Neuron (in vitro differentiated cells): ENCODE measurements around the gene ADGRE1.
"Not testable (repeated sequence)": the region's sequence is repeated elsewhere in the genome, so short reads cannot be mapped to it uniquely, and the experiment has no call there.

Experiments used
- H2AFZ ChIP-seq: one replicate; pipeline ENCODE4 v1.6.1; 2013; ENCODE audit warnings: low read depth, mild to moderate bottlenecking, inconsistent platforms, low read length, moderate library complexity
- H3K27me3 ChIP-seq: one replicate; pipeline ENCODE4 v1.6.1; 2013; ENCODE audit warnings: low read length; ENCODE audit not compliant: insufficient read depth
- H3K36me3 ChIP-seq: one replicate; pipeline ENCODE4 v1.6.1; 2013; ENCODE audit warnings: low read length; ENCODE audit not compliant: insufficient read depth
- H3K4me1 ChIP-seq: one replicate; pipeline ENCODE4 v1.6.1; 2013; ENCODE audit warnings: low read length; ENCODE audit not compliant: insufficient read depth
- H3K4me3 ChIP-seq: 2 replicates; pipeline ENCODE4 v1.5.1; 2013; ENCODE audit warnings: mild to moderate bottlenecking, low read length, moderate library complexity
- H3K9me3 ChIP-seq: one replicate; pipeline ENCODE4 v1.6.1; 2013; ENCODE audit warnings: low read length

ADGRE1 gene

DNA sequence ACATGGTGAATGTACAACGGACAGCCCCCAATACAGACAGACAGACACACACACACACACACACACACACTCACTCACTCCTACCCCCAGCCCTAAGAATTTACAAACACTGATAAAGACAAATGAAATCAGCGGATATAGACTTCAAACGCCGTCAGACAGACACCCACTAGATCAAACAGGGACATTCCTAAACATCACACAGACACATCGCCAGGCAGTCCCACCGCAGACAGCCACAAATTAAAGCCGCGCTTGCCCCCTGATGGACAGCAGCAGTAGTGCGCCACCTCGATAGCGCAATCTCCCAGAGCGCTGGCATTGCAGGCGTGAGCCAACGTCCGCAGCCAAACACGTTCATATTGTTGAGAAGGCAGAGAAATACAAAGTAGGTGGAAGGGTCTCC, 24.7 kb upstream of the ADGRE1 start:
- H3K4me3 ChIP-seq, result no peak overlapping the region
- H3K4me1 ChIP-seq, result no peaks in the 10 kb centered on the region

DNA sequence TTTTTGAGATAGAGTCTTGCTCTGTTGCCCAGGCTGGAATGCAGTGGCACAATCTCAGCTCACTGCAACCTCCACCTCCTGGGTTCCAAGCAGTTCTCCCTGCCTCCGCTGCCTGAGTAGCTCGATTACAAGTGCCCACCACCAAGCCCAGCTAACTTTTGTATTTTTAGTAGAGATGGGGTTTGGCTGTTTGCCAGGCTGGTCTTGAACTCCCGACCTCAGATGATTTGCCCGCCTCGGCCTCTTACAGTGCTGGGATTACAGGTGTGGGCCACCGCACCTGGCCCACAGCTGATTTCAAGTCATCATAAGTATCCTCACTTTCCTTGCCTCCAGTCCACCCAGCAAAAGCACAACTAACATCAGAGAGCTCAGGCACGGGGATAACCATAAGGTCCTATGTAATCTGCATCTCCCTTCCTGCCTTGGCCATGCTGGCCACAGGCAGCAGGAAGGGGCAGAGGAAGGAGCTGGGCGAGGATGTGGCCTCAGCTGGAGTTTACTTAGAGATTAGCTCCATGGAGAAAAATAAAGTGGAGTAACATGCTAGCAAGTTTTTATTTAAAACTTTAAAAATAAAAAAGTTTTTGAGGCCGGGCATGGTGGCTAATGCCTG, 22.9 kb upstream of the ADGRE1 start:
- H2AFZ ChIP-seq, result no peak overlapping the region
- no peaks in the 10 kb centered on the region for H3K4me1 ChIP-seq
- no peaks in the 10 kb centered on the region for H3K9me3 ChIP-seq

More for the DNA sequence above, 24.7 kb upstream of the ADGRE1 start:
- Histone ChIP-seq H3K36me3 (no peaks in the 10 kb centered on the region), H3K9me3 (no peaks in the 10 kb centered on the region), H2AFZ (no peak overlapping the region), H3K27me3 (peaks cover 5% of the 10 kb centered on the region)

DNA sequence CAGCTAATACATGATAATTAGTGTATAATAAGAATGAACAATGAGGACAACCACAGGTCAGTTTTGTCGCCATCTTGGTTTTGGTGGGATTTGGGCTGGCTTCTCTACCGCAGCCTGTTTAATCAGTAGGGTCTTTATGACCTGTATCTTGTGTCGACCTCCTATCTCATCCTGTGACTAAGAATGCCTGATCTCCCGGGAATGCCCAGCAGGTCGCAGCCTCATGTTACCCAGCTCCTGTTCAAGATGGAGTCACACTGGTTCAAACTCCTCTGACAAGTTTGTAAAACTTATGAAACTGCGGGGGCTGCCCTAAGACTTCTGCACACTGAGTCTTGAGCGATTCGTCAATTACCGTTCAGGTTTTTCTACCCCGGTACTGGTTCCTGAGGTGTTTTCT, 21.5 kb upstream of the ADGRE1 start:
- no peaks in the 10 kb centered on the region for H3K4me1 ChIP-seq
- no peaks in the 10 kb centered on the region for H3K9me3 ChIP-seq
- H3K36me3 ChIP-seq, result no peaks in the 10 kb centered on the region
- H3K4me3 ChIP-seq, result no peak overlapping the region
- H3K27me3 ChIP-seq, result peaks cover 5% of the 10 kb centered on the region
- H2AFZ ChIP-seq, result no peak overlapping the region

More for the DNA sequence above, 22.9 kb upstream of the ADGRE1 start:
- H3K36me3 ChIP-seq, result no peaks in the 10 kb centered on the region
- H3K4me3 ChIP-seq, result no peak overlapping the region
- peaks cover 5% of the 10 kb centered on the region for H3K27me3 ChIP-seq

DNA sequence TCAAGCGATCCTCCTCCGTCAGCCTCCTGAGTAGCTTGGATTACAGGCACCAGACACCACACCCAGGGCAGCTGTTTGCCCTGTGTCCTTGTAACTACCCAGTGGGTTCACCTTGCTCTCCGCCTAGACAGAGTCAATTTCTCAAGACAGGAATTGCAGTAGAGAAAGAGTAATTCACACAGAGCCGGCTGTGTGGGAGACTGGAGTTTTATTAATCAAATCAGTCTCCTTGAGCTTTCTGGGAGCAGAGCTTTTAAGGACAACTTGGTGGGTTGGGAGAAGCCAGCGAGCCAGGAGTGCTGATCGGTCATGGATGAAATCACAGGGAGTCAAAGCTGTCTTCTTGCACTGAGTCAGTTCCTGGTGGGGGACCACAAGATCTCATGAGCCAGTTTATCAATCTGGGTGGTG, 20.6 kb upstream of the ADGRE1 start:
- no peak overlapping the region for H2AFZ ChIP-seq
- no peaks in the 10 kb centered on the region for H3K9me3 ChIP-seq
- peaks cover 5% of the 10 kb centered on the region for H3K27me3 ChIP-seq
- H3K4me1 ChIP-seq, result no peaks in the 10 kb centered on the region
- H3K36me3 ChIP-seq, result no peaks in the 10 kb centered on the region
- no peak overlapping the region for H3K4me3 ChIP-seq

DNA sequence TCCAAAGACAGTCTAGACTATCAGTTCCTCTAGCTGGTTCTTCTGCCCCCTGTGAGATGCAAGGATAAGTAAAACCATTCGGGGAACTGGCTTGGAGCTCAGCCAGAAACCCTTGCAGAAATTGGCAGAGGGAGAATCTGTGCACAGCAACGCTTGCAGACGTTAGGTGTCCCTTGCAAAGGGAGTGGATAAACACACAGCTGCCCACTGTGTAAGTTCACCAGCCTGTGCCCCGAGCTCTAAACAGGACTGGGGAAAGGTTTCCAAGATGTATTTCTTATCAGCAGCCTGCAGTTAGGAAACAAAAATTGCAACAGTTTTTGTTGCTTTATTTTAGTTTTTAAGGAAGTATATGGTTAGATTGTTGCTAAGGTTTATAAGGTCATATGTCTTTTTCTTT, 19.0 kb upstream of the ADGRE1 start:
- Histone ChIP-seq H3K9me3 (no peaks in the 10 kb centered on the region), H3K4me1 (no peaks in the 10 kb centered on the region), H3K4me3 (no peak overlapping the region)

DNA sequence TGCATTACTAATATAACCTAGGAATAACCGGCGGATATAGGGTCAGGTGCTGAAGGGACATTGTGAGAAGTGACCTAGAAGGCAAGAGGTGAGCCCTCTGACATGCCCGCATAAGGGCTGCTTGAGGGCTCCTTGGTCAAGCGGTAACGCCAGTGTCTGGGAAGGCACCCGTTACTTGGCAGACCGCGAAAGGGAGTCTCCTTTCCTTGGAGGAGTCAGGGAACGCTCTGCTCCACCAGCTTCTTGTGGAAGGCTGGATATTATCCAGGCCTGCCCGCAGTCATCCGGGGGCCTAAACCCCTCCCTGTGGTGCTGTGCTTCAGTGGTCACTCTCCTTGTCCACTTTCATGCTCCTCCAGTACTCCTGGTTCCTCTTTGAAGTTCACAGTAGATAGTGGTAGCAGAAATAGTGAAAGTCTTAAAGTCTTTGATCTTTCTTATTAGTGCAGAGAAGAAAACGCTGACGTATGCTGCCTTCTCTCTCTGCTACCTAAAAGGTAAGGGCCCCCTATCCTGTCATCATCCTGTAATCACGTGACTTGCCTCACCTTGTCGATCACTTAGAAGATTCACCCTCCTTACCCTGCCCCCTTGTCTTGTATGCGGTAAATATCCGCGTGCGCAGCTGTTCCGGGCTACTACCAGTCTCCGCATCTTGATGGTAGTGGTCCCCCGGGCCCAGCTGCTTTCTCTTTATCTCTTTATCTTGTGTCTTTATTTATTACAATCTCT, 18.1 kb upstream of the ADGRE1 start:
- H3K27me3 ChIP-seq, H3K4me3 ChIP-seq, H3K4me1 ChIP-seq, H2AFZ ChIP-seq, H3K9me3 ChIP-seq, H3K36me3 ChIP-seq: not testable (repeated sequence)

More for the DNA sequence above, 19.0 kb upstream of the ADGRE1 start:
- H3K27me3 ChIP-seq, result peaks cover 5% of the 10 kb centered on the region
- no peaks in the 10 kb centered on the region for H3K36me3 ChIP-seq
- no peak overlapping the region for H2AFZ ChIP-seq

DNA sequence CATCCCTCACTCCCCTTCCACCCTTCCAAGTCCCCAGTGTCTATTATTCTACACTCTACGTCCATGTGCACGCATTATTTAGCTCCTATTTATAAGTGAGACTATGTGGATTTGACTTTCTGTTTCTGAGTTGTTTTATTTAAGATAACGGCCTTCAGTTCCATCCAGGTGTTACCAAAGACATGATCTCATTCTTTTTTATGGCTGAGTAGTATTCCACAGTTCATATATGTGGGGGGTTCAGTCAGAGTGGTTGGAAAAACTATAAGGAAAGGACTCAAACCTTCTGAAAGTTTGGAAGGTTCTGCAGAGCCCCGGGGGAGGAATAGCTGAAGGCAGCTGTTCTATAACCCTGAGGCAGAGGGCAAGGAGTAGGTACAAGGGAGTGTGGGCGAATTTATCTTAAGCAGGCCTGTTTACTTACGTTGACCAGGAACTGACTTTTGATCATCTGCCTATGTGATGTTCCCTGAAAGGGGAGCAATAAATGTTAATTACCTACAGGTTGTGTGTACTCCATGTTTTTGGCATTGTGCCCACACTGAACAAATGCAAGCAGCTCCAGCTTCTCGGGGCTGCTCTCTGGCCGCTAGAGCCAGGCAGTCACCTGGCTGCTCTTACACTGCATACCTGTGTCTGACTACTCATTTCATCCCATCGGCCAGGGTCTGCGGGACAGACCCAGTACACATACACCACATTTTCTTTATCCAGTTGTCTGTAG, 13.5 kb upstream of the ADGRE1 start:
- H2AFZ ChIP-seq, result no peak overlapping the region
- no peaks in the 10 kb centered on the region for H3K27me3 ChIP-seq
- H3K9me3 ChIP-seq, result no peaks in the 10 kb centered on the region
- H3K4me1 ChIP-seq, result no peaks in the 10 kb centered on the region
- no peaks in the 10 kb centered on the region for H3K36me3 ChIP-seq
- H3K4me3 ChIP-seq, result no peak overlapping the region

DNA sequence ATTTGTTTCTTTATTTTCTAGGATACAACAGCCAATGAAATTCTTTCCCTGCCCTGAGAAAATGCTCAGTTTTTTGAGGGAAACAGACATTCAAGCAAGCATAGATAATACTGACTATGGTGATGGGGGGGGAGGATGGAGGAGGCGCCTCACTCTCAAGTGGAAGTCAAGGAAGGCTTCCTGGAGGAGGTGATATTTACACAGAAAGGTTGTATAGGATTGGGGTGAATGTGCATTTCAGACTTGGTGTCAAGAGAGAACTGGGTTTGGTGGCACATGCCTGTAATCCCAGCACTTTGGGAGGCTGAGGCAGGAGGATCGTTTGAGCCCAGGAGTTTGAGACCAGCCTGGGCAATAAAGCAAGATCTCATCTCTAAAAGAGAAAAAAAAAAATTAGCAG, 12.2 kb upstream of the ADGRE1 start:
- Histone ChIP-seq H3K4me3 (no peak overlapping the region), H3K4me1 (no peaks in the 10 kb centered on the region), H3K9me3 (peaks cover 4% of the 10 kb centered on the region), H2AFZ (no peak overlapping the region), H3K36me3 (no peaks in the 10 kb centered on the region), H3K27me3 (no peaks in the 10 kb centered on the region)

DNA sequence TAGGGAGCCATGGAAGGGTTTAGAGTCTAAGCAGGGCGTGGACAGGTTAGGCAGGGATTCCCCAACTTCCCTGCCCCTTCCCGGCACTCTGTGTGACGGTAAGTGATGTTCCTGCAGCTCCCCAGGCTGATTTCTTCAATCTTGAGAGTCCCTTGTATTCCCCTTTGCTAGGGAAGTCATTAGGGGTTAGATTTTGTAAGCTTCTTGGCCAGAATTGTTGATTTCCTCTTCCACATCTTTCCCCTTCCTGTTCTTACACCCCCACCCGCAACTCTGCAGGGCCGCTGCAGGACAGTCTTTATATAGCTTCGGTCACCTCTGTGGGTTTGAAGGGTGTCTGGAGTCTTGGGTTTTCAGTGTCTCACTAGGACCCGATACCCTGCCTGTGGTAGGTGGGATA, 10.6 kb upstream of the ADGRE1 start:
- Histone ChIP-seq H3K4me1 (no peaks in the 10 kb centered on the region), H3K4me3 (no peak overlapping the region), H3K27me3 (no peaks in the 10 kb centered on the region), H2AFZ (no peak overlapping the region), H3K9me3 (peaks cover 4% of the 10 kb centered on the region), H3K36me3 (no peaks in the 10 kb centered on the region)

DNA sequence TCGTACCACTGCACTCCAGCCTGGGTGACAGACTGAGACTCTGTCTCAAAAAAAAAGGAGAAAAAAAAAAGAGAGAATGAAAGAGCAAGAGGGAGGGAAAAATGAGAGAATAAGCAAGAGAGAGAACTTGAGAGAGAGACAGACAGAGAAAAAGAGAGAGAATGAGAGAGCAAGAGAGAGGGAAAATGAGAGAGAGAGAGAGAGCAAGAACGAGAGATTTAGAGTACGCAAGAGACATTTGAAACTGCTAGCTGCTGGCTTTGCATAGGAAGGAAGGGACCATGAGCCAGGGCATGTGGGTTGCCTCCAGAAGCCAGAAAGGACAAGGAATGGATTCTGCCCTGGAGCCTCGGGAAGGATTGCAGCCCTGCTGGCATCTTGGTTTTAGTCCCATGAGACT, 9.6 kb upstream of the ADGRE1 start:
- peaks cover 4% of the 10 kb centered on the region for H3K9me3 ChIP-seq
- H2AFZ ChIP-seq, result no peak overlapping the region
- no peaks in the 10 kb centered on the region for H3K27me3 ChIP-seq
- no peaks in the 10 kb centered on the region for H3K36me3 ChIP-seq
- H3K4me1 ChIP-seq, result no peaks in the 10 kb centered on the region
- H3K4me3 ChIP-seq, result no peak overlapping the region

DNA sequence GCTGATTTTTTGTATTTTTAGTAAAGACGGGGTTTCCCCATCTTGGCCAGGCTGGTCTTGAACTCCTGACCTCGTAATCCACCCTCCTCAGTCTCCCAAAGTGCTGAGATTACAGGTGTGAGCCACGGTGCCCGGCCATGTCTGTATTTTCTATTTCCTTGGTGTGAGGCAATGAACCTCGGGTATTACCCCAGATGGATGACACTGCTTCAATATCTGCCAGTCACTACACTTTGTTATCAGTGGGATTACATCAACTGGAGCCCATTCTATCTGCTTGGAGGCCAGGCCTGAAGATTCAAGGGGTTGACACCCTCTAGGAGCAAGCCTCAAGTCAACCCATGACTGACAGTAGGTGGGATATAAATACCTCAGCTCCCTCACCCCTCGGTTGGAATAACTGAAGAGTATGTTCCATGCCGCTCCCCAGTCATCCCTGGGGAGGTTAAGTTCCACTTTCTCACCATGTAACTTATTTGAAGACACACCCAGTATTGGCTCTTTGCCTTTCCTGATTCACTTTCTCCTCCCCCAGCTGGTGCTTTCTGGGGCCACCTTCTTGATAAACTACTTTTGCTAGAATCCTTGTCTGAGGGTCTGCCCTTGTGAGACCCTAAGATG, 992 bp upstream of the ADGRE1 start:
- H3K4me3 ChIP-seq, result no peak overlapping the region
- no peaks in the 10 kb centered on the region for H3K27me3 ChIP-seq
- no peaks in the 10 kb centered on the region for H3K4me1 ChIP-seq
- H2AFZ ChIP-seq, result no peak overlapping the region
- no peaks in the 10 kb centered on the region for H3K36me3 ChIP-seq
- no peaks in the 10 kb centered on the region for H3K9me3 ChIP-seq

DNA sequence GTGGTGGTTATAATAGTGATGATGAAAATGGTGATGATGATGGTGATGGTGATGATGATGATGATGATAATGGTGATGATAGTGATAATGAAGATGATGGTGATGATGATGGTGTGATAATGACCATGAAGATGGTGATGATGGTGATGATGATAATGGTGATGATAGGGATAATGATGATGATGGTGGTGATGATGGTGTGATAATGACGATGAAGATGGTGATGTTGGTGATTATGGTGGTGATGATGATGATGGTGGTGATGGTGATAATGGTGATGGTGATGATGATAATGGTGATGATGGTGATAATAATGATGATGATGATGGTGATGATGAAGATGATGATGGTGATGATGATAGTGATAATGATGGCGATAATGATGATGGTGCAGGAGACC, 1.6 kb downstream of the ADGRE1 start:
- Histone ChIP-seq H3K4me3 (no peak overlapping the region), H3K9me3 (no peaks in the 10 kb centered on the region), H3K36me3 (no peaks in the 10 kb centered on the region)

DNA sequence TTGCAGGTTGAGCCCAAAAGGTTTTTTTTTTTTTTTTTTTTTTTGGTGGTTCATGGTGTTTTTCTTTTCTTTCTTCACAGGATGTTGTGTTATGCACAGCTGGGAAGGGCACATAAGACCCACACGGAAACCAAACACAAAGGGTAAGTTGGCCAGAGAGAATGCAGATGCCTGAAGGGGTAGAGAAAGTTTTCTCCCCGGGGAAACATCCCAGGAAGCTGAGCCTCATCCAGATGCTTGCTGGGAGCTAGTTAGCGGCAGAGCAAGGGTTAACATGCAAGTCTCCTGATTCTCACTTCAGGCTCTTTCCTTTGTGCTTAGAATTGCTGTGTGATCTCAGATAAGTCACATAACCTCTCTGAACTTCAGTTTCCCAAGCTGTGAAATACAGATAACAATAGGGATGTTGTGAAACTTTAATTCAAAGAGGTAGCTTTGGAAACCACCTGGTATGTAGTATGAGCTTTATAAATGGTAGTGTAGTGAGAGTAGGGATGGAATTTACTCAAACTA, 3.1 kb downstream of the ADGRE1 start:
- no peak overlapping the region for H2AFZ ChIP-seq
- no peaks in the 10 kb centered on the region for H3K36me3 ChIP-seq
- no peaks in the 10 kb centered on the region for H3K9me3 ChIP-seq

More for the DNA sequence above, 1.6 kb downstream of the ADGRE1 start:
- Histone ChIP-seq H2AFZ (no peak overlapping the region), H3K27me3 (no peaks in the 10 kb centered on the region), H3K4me1 (no peaks in the 10 kb centered on the region)

More for the DNA sequence above, 3.1 kb downstream of the ADGRE1 start:
- Histone ChIP-seq H3K27me3 (no peaks in the 10 kb centered on the region), H3K4me3 (no peak overlapping the region), H3K4me1 (no peaks in the 10 kb centered on the region)
